PC-9 (cell line): ENCODE measurements around the gene LCOR. TPM values are rescaled to one million over a fixed set of nuclear protein-coding genes. Genes with fewer than 3 reads are reported as not detected.

Experiments used
- BruUV-seq: library from RNA; stranded (reverse); fragments of 400-500 nt; replicated peaks from 2 replicates; lab custom pipeline; 2021; lab: Mats Ljungman, UMichigan
- CTCF ChIA-PET: fragments of 300-600 bp; sonication (Branson Sonifier 250); formaldehyde crosslinking; loops from one replicate; lab custom pipeline; 2022; ENCODE audit warnings: antibody characterized with exemption; lab: Charles Lee
- POLR2A ChIA-PET: fragments of 300-600 bp; sonication (Branson Sonifier 250); formaldehyde crosslinking; loops from one replicate; lab custom pipeline; 2022; ENCODE audit warnings: antibody characterized with exemption; ENCODE audit not compliant: unreplicated experiment; lab: Charles Lee
- DNase-seq, 2 experiments: peaks; one replicate each; pipeline versions ENCODE4 v3.0.0 to v3.0.0-alpha.2; 2015 to 2022; ENCODE audit warnings: mixed read lengths in 1 of 2
- H2AFZ ChIP-seq: fragments of 200-600 bp; sonication (generic); 2 replicates; pipeline ENCODE4 v1.8.1; 2017; ENCODE audit warnings: antibody characterized with exemption
- H3F3A ChIP-seq: fragments of 200-600 bp; sonication (generic); 2 replicates; pipeline ENCODE4 v1.8.1; 2017; ENCODE audit warnings: antibody characterized with exemption, mild to moderate bottlenecking, low read depth; ENCODE audit not compliant: insufficient read depth
- H3K27ac ChIP-seq: fragments of 200-600 bp; sonication (generic); 2 replicates; pipeline ENCODE4 v1.6.1; 2016; ENCODE audit warnings: mixed run types
- H3K27me3 ChIP-seq: fragments of 200-600 bp; sonication (generic); 2 replicates; pipeline ENCODE4 v1.6.1; 2016; ENCODE audit warnings: low read depth, mixed run types; ENCODE audit not compliant: insufficient read depth
- H3K36me3 ChIP-seq: fragments of 200-600 bp; sonication (generic); 2 replicates; pipeline ENCODE4 v1.6.1; 2016; ENCODE audit warnings: low read depth, mixed run types
- H3K4me1 ChIP-seq: fragments of 200-600 bp; sonication (generic); replicated peaks from 2 replicates; pipeline ENCODE4 v1.6.1; 2016; ENCODE audit warnings: mixed run types; ENCODE audit not compliant: insufficient read depth
- H3K4me2 ChIP-seq: fragments of 200-600 bp; sonication (generic); 2 replicates; pipeline ENCODE4 v1.6.1; 2017; ENCODE audit warnings: mixed run types
- H3K4me3 ChIP-seq: fragments of 200-600 bp; sonication (generic); 2 replicates; pipeline ENCODE4 v1.6.1; 2016; ENCODE audit warnings: mixed run types
- H3K79me2 ChIP-seq: fragments of 200-600 bp; sonication (generic); 2 replicates; pipeline ENCODE4 v1.6.1; 2017; ENCODE audit warnings: low read depth, mixed run types
- H3K9me2 ChIP-seq: fragments of 200-600 bp; sonication (generic); 2 replicates; pipeline ENCODE4 v1.8.1; 2017; ENCODE audit warnings: mild to moderate bottlenecking; ENCODE audit not compliant: insufficient read depth
- H3K9me3 ChIP-seq: fragments of 200-600 bp; sonication (generic); 2 replicates; pipeline ENCODE4 v1.8.1; 2016; ENCODE audit warnings: low read depth; ENCODE audit not compliant: insufficient read depth
- H4K20me1 ChIP-seq: fragments of 200-600 bp; sonication (generic); 2 replicates; pipeline ENCODE4 v1.8.1; 2017; ENCODE audit not compliant: insufficient read depth
- CTCF ChIP-seq: fragments of 200-600 bp; sonication (generic); conservative IDR thresholded peaks from 2 replicates; pipeline ENCODE4 v1.6.1; 2017; ENCODE audit warnings: mixed run types, antibody characterized with exemption, mild to moderate bottlenecking, moderate library complexity
- EZH2 ChIP-seq: fragments of 200-600 bp; sonication (generic); IDR thresholded peaks from 2 replicates; pipeline ENCODE4 v1.8.0; 2017; ENCODE audit warnings: antibody characterized with exemption, low read depth
- intact Hi-C: fragments of 100-400 bp; cut with micrococcal nuclease; formaldehyde crosslinking; loops from one replicate; pipeline ENCODE4 v1.10.0; 2022; ENCODE audit not compliant: unreplicated experiment
- total RNA-seq: library from RNA; stranded (reverse); gene quantifications from 2 replicates; pipeline ENCODE4 v1.2.3, GENCODE V29; 2021

The LCOR gene
- total RNA-seq, 1 experiment from 2014 or later = 36.4 TPM

GRCh38 chr10:96992721-96993120, 160.6 kb downstream of the LCOR start:
- no peaks in the 10 kb centered on the region for H3K79me2 ChIP-seq
- no peaks in the 10 kb centered on the region for H3F3A ChIP-seq
- H3K27me3 ChIP-seq = no peaks in the 10 kb centered on the region
- no peaks in the 10 kb centered on the region for H3K9me3 ChIP-seq
- no peak for TF ChIP-seq CTCF
- no peak for TF ChIP-seq EZH2
- H4K20me1 ChIP-seq = no peaks in the 10 kb centered on the region
- no TSS peak for BruUV-seq
- intact Hi-C loops = no loop called here
- H3K36me3 ChIP-seq = no peaks in the 10 kb centered on the region
- no peak overlapping the region for H3K27ac ChIP-seq
- no peaks in the 10 kb centered on the region for H3K4me1 ChIP-seq
- ChIA-PET CTCF (no interaction called here), POLR2A (no interaction called here)
- H3K4me3 ChIP-seq = no peak overlapping the region
- H2AFZ ChIP-seq = no peak overlapping the region
- DNase-seq = no peak
- H3K4me2 ChIP-seq = no peak overlapping the region
- H3K9me2 ChIP-seq = no peaks in the 10 kb centered on the region

DNA sequence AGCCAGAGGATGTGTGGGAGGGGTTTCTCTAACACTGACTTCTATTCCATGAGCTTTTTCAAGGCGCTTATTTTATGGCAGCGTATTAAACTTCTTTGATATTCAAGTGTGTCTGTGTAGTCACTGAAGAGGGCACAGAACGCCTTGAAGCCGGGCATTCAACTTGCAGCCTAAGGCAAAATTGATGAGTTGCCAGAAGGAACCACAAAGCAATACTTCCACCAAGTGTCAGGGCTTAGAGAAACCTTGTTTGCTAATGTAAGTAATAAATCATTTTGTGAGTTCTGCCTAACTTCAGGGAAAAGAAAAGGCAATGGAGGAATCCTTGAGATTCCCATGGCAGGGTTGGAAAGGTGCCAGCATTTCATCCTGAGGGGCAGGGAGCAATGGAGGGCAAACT, 163.8 kb downstream of the LCOR start:
- H3F3A ChIP-seq = no peaks in the 10 kb centered on the region
- H3K79me2 ChIP-seq = no peaks in the 10 kb centered on the region
- no peaks in the 10 kb centered on the region for H3K27me3 ChIP-seq
- no peaks in the 10 kb centered on the region for H3K36me3 ChIP-seq
- no peak for TF ChIP-seq EZH2
- TF ChIP-seq CTCF = no peak
- intact Hi-C loops = no loop called here
- no peaks in the 10 kb centered on the region for H3K4me1 ChIP-seq
- DNase-seq = no peak
- H3K9me2 ChIP-seq = no peaks in the 10 kb centered on the region
- H3K27ac ChIP-seq = no peak overlapping the region
- no peak overlapping the region for H2AFZ ChIP-seq
- CTCF ChIA-PET = no interaction called here
- no peak overlapping the region for H3K4me2 ChIP-seq
- H3K4me3 ChIP-seq = no peak overlapping the region
- POLR2A ChIA-PET = no interaction called here
- no TSS peak for BruUV-seq
- H3K9me3 ChIP-seq = no peaks in the 10 kb centered on the region
- H4K20me1 ChIP-seq = no peaks in the 10 kb centered on the region

DNA sequence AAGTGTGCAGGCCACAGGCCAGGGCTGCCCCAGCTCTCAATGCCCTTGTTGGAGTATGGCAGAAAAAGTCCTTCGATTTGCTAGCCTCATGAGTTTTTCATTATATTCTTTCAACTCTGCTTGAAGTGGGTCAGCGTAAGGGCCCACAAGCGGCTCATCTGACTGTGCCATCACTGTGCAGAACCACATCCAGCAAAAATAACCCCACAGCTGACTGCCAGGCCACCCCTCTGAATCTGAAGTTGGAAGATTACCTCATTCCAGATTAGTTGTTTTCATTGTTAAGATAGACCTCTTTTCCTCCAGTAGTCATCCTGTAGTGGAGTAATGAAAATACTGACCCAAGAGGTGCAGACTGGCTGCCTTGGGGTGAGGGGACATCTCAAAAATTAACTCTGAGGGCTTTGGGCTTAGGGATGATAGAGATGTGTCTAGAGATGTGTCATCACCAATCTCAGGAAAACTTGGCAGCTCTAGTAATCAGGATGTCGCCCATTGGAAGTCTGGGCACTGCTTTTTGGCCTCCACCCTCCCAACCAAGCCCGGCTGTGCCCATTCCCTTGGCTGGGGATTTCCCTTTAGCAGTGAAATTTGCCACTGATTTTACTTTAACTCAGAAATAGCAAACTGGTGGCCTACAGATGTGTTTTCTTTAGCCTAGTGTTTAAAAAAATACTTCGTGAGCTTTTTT, 164.3 kb downstream of the LCOR start:
- H3K4me1 ChIP-seq = no peaks in the 10 kb centered on the region
- H3K36me3 ChIP-seq = no peaks in the 10 kb centered on the region
- no peaks in the 10 kb centered on the region for H3F3A ChIP-seq
- no peaks in the 10 kb centered on the region for H3K9me3 ChIP-seq
- no peaks in the 10 kb centered on the region for H3K79me2 ChIP-seq
- no peaks in the 10 kb centered on the region for H4K20me1 ChIP-seq
- no peak overlapping the region for H3K4me3 ChIP-seq
- H3K27me3 ChIP-seq = no peaks in the 10 kb centered on the region
- BruUV-seq = no TSS peak
- H3K27ac ChIP-seq = no peak overlapping the region
- no peak overlapping the region for H3K4me2 ChIP-seq
- H2AFZ ChIP-seq = no peak overlapping the region
- POLR2A ChIA-PET = no interaction called here
- no peak for DNase-seq
- intact Hi-C loops = no loop called here
- CTCF ChIA-PET = no interaction called here
- H3K9me2 ChIP-seq = no peaks in the 10 kb centered on the region
- TF ChIP-seq CTCF (no peak), EZH2 (no peak)
